ENCODE data around the gene IFIT1. TPM values are rescaled to one million over a fixed set of nuclear protein-coding genes. Genes with fewer than 3 reads are reported as not detected.
"Not testable (repeated sequence)": the region's sequence is repeated elsewhere in the genome, so short reads cannot be mapped to it uniquely, and the experiment has no call there.

Gene IFIT1
- total and polyA plus RNA-seq, 4 donors = 16.5 to 57.2 (median 28.6) TPM

DNA sequence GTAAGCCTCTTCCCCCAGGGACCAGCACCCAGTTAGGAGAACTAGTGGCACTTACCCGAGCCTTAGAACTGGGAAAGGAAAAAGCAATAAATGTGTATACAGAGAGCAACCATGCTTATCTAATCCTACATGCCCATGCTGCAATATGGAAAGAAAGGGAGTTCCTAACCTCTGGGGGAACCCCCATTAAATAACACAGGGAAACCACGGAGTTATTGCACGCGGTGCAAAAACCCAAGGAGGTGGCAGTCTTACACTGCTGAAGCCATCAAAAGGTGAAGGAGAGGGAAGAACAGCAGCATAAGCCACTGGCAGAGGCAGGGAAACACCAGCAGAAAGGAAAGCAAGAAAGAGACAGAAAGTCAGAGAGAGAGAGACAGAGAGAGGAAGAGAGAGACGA is 18.1 kb downstream of the IFIT1 start:
- H3K4me1 ChIP-seq (ENCODE audit: control insufficient read depth, insufficient read depth, low read length); H3K27ac ChIP-seq (ENCODE audit: low read depth, low read length); H3K4me3 ChIP-seq (ENCODE audit: low read depth, low read length); H3K9me3 ChIP-seq (ENCODE audit: control insufficient read depth, insufficient read depth, low read length); H3K27me3 ChIP-seq (ENCODE audit: control insufficient read depth, insufficient read depth, low read length); H3K36me3 ChIP-seq (ENCODE audit: control insufficient read depth, insufficient read depth, low read length); DNase-seq (ENCODE audit: low read depth in 4 of 6, low spot score in 6 of 6): not testable (repeated sequence)
- 93% methylated on average over 3 of the region's 5 CpGs for WGBS (ENCODE audit: insufficient coverage)

DNA sequence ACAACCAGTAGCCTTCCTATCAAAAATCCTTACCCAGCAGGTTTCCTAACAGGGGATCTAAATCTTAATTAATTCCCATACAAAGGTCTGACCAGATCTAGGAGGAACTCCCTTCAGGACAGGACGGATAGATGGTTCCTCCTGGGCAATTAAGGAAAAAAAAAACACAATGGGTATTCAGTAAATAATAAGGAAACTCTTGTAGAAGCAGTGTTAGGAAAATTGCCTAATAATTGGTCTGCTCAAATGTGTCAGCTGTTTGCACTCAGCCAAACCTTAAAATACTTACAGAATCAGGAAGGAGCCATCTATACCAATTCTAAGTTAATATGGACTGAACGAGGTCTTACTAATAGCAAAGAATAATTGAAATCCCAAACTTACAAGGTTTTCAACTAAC is 18.7 kb downstream of the IFIT1 start:
- H3K27ac ChIP-seq (ENCODE audit: low read depth, low read length); H3K4me3 ChIP-seq (ENCODE audit: low read depth, low read length); H3K36me3 ChIP-seq (ENCODE audit: control insufficient read depth, insufficient read depth, low read length); H3K9me3 ChIP-seq (ENCODE audit: control insufficient read depth, insufficient read depth, low read length); DNase-seq (ENCODE audit: low read depth in 4 of 6, low spot score in 6 of 6); H3K27me3 ChIP-seq (ENCODE audit: control insufficient read depth, insufficient read depth, low read length); H3K4me1 ChIP-seq (ENCODE audit: control insufficient read depth, insufficient read depth, low read length): not testable (repeated sequence)
- 20% methylated on average over 1 of the region's 2 CpGs for WGBS (ENCODE audit: insufficient coverage)

DNA sequence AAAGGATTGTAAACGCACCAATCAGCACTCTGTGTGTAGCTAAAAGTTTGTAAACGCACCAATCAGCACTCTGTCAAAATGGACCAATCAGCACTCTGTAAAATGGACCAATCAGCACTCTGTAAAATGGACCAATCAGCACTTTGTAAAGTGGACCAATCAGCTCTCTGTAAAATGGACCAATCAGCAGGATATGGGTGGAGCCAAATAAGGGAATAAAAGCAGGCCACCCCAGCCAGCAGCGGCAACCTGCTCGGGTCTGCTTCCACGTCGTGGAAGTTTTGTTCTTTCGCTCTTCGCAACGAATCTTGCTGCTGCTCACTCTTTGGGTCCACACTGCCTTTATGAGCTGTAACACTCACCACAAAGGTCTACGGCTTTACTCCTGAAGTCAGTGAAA is 19.9 kb downstream of the IFIT1 start:
- not testable (repeated sequence) for H3K9me3 ChIP-seq (ENCODE audit: control insufficient read depth, insufficient read depth, low read length); H3K36me3 ChIP-seq (ENCODE audit: control insufficient read depth, insufficient read depth, low read length); H3K4me1 ChIP-seq (ENCODE audit: control insufficient read depth, insufficient read depth, low read length); DNase-seq (ENCODE audit: low read depth in 4 of 6, low spot score in 6 of 6); H3K4me3 ChIP-seq (ENCODE audit: low read depth, low read length); H3K27ac ChIP-seq (ENCODE audit: low read depth, low read length); H3K27me3 ChIP-seq (ENCODE audit: control insufficient read depth, insufficient read depth, low read length)
- WGBS (ENCODE audit: insufficient coverage) = 76% methylated on average over 9 of the region's 10 CpGs

DNA sequence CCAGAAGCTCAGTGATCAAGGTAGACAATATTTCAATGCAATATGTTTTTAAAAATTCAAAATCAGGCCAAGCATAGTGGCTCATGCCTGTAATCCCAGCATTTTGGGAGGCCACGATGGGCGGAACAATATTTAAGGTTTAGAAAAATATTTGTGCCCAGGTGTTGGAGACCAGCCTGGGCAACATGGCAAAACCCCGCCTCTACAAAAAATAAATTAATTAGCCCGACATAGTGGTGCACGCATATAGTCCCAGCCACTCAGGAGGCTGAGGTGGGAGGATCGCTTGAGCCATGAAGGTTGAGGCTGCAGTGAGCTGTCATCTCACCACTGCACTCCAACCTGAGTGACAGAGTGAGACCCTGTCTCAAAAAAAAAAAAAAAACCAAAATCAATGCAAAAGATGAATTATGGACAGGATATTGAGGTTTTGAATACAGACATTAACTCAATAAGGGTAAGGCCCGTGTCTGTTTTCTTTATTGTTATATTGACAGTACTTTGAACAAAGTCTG is 21.0 kb downstream of the IFIT1 start:
- H3K4me3 ChIP-seq (ENCODE audit: low read depth, low read length) = peak overlapping the region; percentile 90
- H3K27me3 ChIP-seq (ENCODE audit: control insufficient read depth, insufficient read depth, low read length) = no peaks in the 10 kb centered on the region
- WGBS (ENCODE audit: insufficient coverage) = 81% methylated on average over 3 of the region's 7 CpGs
- no peak for DNase-seq (ENCODE audit: low read depth in 4 of 6, low spot score in 6 of 6)
- H3K27ac ChIP-seq (ENCODE audit: low read depth, low read length) = peak overlapping the region; percentile 94
- peaks cover 9% of the 10 kb centered on the region for H3K4me1 ChIP-seq (ENCODE audit: control insufficient read depth, insufficient read depth, low read length)
- no peaks in the 10 kb centered on the region for H3K36me3 ChIP-seq (ENCODE audit: control insufficient read depth, insufficient read depth, low read length)
- H3K9me3 ChIP-seq (ENCODE audit: control insufficient read depth, insufficient read depth, low read length) = no peaks in the 10 kb centered on the region

DNA sequence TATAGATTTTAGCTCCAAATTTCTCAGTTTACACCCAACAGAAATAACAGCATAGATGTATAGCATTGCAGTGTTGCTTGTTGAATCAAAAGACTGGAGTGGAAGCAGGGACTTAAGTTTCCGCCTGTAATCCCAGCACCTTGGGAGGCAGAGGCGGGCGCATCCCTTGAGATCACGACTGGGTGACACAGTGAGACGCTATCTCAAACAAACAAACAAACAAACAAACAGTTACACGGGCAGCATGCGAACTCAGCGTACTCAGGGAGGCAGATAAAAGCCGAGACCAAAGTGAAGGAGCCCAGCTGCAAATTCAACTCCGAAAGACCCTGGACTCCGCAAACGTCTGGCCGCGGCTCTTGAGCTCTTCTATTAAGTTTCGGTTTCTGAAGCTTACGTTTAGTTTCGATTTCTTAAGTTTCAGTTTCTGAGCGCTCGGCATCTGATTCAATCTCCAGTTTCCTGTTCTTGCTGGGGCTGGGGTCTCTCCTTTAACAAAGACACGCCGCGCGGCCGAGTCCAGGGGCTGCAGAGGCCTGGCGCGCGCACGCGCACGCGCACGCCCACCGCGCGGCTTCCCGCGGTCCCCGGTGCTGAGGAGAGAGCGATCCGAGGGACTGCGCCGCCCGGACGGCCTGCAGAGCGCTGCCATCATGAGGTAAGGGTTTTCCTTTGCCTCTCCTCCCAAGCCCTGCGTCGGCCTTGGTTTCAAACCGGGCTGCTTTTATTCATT is 21.9 kb downstream of the IFIT1 start, which contains the start of gene IFIT5:
Gene IFIT5, plus strand, starts transcription at position 423 of the 733 bp plus-strand sequence. Its CDS starts 231 bp downstream, at position 654.
- peak; percentile 71 to 96 (median 81) for DNase-seq (ENCODE audit: low read depth in 4 of 6, low spot score in 6 of 6)
- no peaks in the 10 kb centered on the region for H3K9me3 ChIP-seq (ENCODE audit: control insufficient read depth, insufficient read depth, low read length)
- no peaks in the 10 kb centered on the region for H3K36me3 ChIP-seq (ENCODE audit: control insufficient read depth, insufficient read depth, low read length)
- under 1% methylated on average over 48 of the region's 48 CpGs for WGBS (ENCODE audit: insufficient coverage)
- H3K27ac ChIP-seq (ENCODE audit: low read depth, low read length) = peak within 1 kb of the TSS; percentile 94
- peaks cover 9% of the 10 kb centered on the region for H3K4me1 ChIP-seq (ENCODE audit: control insufficient read depth, insufficient read depth, low read length)
- peak within 1 kb of the TSS; percentile 90 for H3K4me3 ChIP-seq (ENCODE audit: low read depth, low read length)
- H3K27me3 ChIP-seq (ENCODE audit: control insufficient read depth, insufficient read depth, low read length) = no peaks in the 10 kb centered on the region

DNA sequence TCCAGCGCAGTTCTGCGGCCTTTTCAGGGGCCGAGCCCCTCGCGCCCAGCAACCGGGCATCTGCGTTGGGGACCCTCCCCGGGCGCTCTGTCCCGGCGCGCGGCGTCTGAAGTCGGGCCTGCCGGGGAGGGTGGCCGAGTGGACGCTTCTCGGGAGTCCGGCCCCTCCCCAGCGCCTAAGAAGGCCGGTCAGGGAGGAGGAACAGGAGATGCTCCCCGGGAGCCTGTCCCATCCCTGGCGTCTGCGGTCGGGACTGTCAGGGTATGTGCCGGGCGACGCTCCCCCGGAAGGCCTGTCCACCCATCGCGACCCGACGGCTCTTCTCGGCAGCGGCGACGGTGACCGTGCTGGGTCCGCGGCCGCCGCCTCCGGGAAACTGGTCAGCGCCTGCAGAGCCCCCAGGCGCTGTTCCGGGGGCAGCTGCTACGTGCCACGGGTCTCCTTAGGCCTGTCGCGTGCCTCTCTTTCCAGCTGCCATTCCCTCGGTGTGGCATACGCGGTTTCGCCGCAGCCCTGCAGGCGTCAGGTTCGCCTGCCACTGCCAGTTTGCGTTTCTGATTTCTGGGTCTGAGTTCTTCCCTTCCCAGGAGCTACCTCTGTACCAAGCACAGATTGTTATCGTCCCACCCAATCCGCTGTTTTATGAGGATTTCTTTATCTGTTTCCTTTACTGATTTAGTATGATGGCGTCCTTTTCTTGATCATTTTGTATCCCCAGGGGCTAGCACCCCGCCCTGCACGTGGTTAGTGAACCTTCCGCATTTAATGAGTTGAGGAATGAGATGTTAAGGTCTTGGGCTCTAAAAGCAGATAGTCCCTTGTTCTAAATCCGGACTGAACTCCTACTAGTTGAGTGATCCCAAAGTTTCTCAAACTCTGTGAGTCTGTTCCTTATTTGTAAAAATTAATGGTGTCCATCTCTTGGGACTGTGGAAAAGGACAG is 22.7 kb downstream of the IFIT1 start:
- peak in 2 of 6 donors; percentile 21 to 80 for DNase-seq (ENCODE audit: low read depth in 4 of 6, low spot score in 6 of 6)
- no peaks in the 10 kb centered on the region for H3K36me3 ChIP-seq (ENCODE audit: control insufficient read depth, insufficient read depth, low read length)
- H3K27me3 ChIP-seq (ENCODE audit: control insufficient read depth, insufficient read depth, low read length) = no peaks in the 10 kb centered on the region
- peaks cover 9% of the 10 kb centered on the region for H3K4me1 ChIP-seq (ENCODE audit: control insufficient read depth, insufficient read depth, low read length)
- peak overlapping the region; percentile 94 for H3K27ac ChIP-seq (ENCODE audit: low read depth, low read length)
- peak overlapping the region; percentile 90 for H3K4me3 ChIP-seq (ENCODE audit: low read depth, low read length)
- no peaks in the 10 kb centered on the region for H3K9me3 ChIP-seq (ENCODE audit: control insufficient read depth, insufficient read depth, low read length)
- WGBS (ENCODE audit: insufficient coverage) = 0% methylated on average over 58 of the region's 66 CpGs

DNA sequence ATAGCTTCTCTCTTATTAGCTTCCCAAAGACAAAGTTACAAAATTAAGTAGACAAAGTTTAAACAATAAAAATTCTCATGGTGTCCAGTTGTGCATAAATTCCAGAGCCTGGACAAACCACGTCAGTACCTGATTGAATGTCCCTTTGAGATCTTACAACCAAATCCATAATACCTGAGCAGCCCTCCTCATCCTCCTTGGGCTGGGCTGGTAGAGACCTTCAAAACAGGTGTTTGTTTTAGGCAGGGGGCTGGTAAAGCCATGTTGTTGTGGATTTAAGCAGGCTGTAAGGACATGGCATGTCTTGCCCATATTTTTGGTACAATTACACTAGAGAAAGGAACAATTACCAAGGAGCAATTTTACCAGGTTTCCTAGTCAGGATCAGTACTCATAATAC is 24.0 kb downstream of the IFIT1 start:
- Histone ChIP-seq H3K27me3 (ENCODE audit: control insufficient read depth, insufficient read depth, low read length) (no peaks in the 10 kb centered on the region), H3K36me3 (ENCODE audit: control insufficient read depth, insufficient read depth, low read length) (no peaks in the 10 kb centered on the region), H3K4me3 (ENCODE audit: low read depth, low read length) (no peak overlapping the region), H3K9me3 (ENCODE audit: control insufficient read depth, insufficient read depth, low read length) (no peaks in the 10 kb centered on the region), H3K4me1 (ENCODE audit: control insufficient read depth, insufficient read depth, low read length) (peaks cover 9% of the 10 kb centered on the region), H3K27ac (ENCODE audit: low read depth, low read length) (no peak overlapping the region)
- no CpG with 5 or more reads among the region's 1 CpG for WGBS (ENCODE audit: insufficient coverage)
- DNase-seq (ENCODE audit: low read depth in 4 of 6, low spot score in 6 of 6) = no peak

DNA sequence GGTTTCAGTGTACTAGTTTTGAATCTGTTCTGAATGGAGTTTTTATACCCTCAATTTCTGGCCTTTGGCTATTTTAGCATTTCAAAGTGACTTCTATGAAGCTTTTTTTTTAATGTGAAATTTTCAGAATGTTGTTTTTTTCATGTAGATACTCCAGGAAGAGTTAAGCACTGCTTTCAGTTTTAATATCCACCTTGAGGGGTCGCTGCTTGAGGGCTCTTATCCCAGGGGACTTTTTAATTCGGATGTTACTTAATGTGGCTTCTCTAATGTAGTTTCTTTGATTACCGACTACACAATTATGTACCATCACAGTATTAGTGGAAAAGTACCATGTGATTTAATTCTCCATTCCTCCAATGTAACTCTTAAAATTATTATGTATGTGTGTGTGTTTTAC is 27.1 kb downstream of the IFIT1 start:
- WGBS (ENCODE audit: insufficient coverage) = no CpG with 5 or more reads among the region's 3 CpGs
- Histone ChIP-seq H3K9me3 (ENCODE audit: control insufficient read depth, insufficient read depth, low read length) (no peaks in the 10 kb centered on the region), H3K4me3 (ENCODE audit: low read depth, low read length) (no peak overlapping the region), H3K4me1 (ENCODE audit: control insufficient read depth, insufficient read depth, low read length) (peaks cover 5% of the 10 kb centered on the region), H3K27ac (ENCODE audit: low read depth, low read length) (no peak overlapping the region), H3K27me3 (ENCODE audit: control insufficient read depth, insufficient read depth, low read length) (no peaks in the 10 kb centered on the region), H3K36me3 (ENCODE audit: control insufficient read depth, insufficient read depth, low read length) (no peaks in the 10 kb centered on the region)
- DNase-seq (ENCODE audit: low read depth in 4 of 6, low spot score in 6 of 6) = peak in 1 of 6 donors; percentile 39

DNA sequence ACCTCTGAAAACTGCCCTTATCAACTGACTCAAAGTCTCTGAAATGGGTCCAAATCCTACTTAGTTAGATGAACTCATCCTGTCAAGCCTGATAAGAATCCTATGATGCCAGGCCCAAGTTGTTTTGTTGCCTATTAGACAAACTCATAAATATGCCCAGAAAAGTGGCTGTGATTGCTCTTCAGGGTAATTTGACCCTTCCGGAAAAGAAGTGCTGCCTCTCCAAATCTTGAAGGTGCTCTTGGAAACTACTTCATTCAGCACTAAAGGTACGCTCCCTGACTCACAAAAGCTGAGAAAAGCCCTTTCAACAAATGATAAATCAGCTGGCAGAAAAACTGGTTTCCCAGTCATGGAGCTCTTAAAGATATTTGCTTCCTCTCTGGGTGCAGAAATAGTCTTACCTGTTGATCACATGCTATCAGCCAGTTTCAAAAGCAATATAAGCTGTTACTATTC is 28.6 kb downstream of the IFIT1 start:
- no peaks in the 10 kb centered on the region for H3K36me3 ChIP-seq (ENCODE audit: control insufficient read depth, insufficient read depth, low read length)
- 81% methylated on average over 2 of the region's 2 CpGs for WGBS (ENCODE audit: insufficient coverage)
- H3K4me1 ChIP-seq (ENCODE audit: control insufficient read depth, insufficient read depth, low read length) = peaks cover 1% of the 10 kb centered on the region
- no peak overlapping the region for H3K27ac ChIP-seq (ENCODE audit: low read depth, low read length)
- H3K9me3 ChIP-seq (ENCODE audit: control insufficient read depth, insufficient read depth, low read length) = no peaks in the 10 kb centered on the region
- no peaks in the 10 kb centered on the region for H3K27me3 ChIP-seq (ENCODE audit: control insufficient read depth, insufficient read depth, low read length)
- DNase-seq (ENCODE audit: low read depth in 4 of 6, low spot score in 6 of 6) = no peak
- H3K4me3 ChIP-seq (ENCODE audit: low read depth, low read length) = no peak overlapping the region

Data from spinal cord (tissue), 10 donors.